ENCODE results near the gene BCL2L11.

Gene BCL2L11

GRCh38 chr2:111178296-111178695, 57.6 kb downstream of the BCL2L11 start:
- Histone ChIP-seq H3K9ac (ENCODE audit: low read length) (no peak overlapping the region), H3K27me3 (ENCODE audit: control insufficient read depth, insufficient read depth, low read length) (no peaks in the 10 kb centered on the region), H3K36me3 (ENCODE audit: control insufficient read depth, insufficient read depth, low read length) (no peaks in the 10 kb centered on the region), H3K9me3 (ENCODE audit: control insufficient read depth, low read length) (no peaks in the 10 kb centered on the region), H3K4me1 (ENCODE audit: control insufficient read depth, insufficient read depth, low read length) (peaks cover 23% of the 10 kb centered on the region), H3K4me3 (ENCODE audit: low read length) (no peak overlapping the region)

DNA sequence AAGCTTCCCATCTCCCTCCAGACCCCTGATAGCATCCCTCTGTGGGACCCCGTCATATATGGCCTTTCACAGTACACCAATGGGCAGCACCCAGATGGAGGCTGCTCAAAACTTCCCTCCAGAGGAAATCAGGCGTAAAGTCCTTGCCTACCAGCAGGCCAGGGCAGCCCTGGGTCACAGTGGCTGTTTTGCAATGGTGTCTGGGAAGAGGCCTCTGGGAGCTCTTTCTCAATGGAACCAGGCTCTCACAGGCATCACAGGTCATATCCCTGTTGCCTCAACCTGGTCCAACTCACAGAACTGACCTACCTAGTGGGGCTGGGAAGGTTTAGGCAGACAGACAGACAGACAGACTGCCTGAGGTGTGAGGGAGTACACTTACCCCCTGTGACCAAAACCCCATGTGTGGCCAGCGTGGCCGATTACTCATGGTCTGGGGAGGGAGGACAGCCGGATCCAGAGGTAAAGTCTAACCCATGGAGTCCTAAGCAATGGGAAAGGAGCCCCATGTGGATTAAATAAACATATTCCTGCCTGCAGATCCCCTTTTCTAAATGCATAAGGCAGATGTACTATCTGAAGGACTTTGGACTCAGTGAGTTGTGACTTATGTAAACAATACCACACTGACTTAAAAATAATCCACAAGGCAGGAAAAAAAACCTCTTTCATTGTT, 58.2 kb downstream of the BCL2L11 start:
- H3K27me3 ChIP-seq (ENCODE audit: control insufficient read depth, insufficient read depth, low read length), result no peaks in the 10 kb centered on the region
- no peaks in the 10 kb centered on the region for H3K9me3 ChIP-seq (ENCODE audit: control insufficient read depth, low read length)
- no peaks in the 10 kb centered on the region for H3K36me3 ChIP-seq (ENCODE audit: control insufficient read depth, insufficient read depth, low read length)
- H3K9ac ChIP-seq (ENCODE audit: low read length), result no peak overlapping the region
- H3K4me3 ChIP-seq (ENCODE audit: low read length), result no peak overlapping the region
- peaks cover 23% of the 10 kb centered on the region for H3K4me1 ChIP-seq (ENCODE audit: control insufficient read depth, insufficient read depth, low read length)

DNA sequence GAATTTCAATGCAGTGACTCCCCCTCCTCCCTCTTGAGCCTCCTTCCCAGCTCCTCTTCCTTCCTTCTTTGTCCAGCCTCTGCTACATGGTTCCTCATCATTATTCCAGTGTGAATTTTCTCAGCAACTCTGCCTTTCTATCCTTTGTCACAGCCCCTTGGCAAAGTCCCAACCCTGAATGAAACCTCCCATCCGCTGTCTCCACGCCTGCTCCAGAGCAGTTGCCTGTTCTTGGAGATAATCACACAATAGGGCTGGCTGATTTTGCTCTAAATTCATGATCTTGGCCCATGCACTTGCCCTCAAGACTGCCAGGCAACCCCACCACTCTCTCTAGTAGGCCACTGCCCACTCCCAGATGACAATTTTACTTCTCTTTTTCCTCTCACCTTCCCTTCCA, 61.4 kb downstream of the BCL2L11 start:
- no peaks in the 10 kb centered on the region for H3K27me3 ChIP-seq (ENCODE audit: control insufficient read depth, insufficient read depth, low read length)
- no peak overlapping the region for H3K4me3 ChIP-seq (ENCODE audit: low read length)
- no peaks in the 10 kb centered on the region for H3K36me3 ChIP-seq (ENCODE audit: control insufficient read depth, insufficient read depth, low read length)
- H3K9me3 ChIP-seq (ENCODE audit: control insufficient read depth, low read length), result no peaks in the 10 kb centered on the region
- peaks cover 38% of the 10 kb centered on the region for H3K4me1 ChIP-seq (ENCODE audit: control insufficient read depth, insufficient read depth, low read length)
- H3K9ac ChIP-seq (ENCODE audit: low read length), result no peak overlapping the region

DNA sequence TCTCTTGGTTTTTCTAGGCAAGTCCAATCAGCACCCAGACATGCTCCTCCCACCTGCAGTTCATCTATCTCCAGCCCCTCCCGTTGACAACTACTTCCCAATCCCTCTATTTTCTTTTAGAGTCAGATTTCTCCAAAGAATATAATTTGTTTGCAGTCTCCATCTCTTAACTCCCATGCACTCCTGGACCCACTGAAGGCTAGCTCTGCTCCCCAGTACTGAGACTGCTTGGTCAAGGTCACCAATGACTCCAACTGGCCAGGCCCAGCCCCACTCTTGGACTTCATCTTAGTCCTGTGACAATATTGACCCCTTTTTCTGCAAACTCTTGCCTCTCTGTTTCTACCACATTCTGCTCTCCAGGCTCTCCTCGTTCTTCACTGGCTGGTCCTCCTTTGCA, 62.0 kb downstream of the BCL2L11 start:
- Histone ChIP-seq H3K9ac (ENCODE audit: low read length) (no peak overlapping the region), H3K9me3 (ENCODE audit: control insufficient read depth, low read length) (no peaks in the 10 kb centered on the region), H3K4me1 (ENCODE audit: control insufficient read depth, insufficient read depth, low read length) (peaks cover 37% of the 10 kb centered on the region), H3K4me3 (ENCODE audit: low read length) (no peak overlapping the region), H3K27me3 (ENCODE audit: control insufficient read depth, insufficient read depth, low read length) (no peaks in the 10 kb centered on the region), H3K36me3 (ENCODE audit: control insufficient read depth, insufficient read depth, low read length) (no peaks in the 10 kb centered on the region)

DNA sequence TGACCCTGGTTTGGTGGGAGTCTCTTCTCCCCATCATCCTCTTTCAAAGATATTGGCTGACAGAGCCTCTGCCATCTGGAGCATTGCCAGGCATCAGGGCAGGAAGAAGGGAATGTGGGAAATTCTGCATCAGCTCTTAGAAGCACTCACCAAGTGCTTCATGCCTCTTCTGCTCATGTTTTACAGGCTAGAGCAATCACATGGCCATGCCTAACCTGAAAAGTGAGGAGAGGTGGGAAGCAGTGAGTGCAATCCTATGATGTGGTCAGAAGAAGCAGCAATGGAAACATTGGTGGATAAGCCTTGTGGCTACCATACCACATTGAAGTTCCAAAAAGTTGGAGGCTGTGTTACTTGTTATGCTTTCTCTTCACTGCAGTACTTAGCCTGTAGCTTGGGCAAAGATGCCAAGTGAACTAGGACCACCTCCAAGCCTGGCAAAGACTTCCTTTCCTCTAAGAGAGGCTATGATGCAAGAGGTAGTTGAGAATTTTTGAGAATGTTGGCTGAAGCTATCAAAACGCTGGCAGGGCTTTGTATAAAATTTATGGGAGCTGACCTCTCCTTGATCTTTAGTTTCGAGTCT, 64.1 kb downstream of the BCL2L11 start:
- Histone ChIP-seq H3K4me3 (ENCODE audit: low read length) (no peak overlapping the region), H3K9me3 (ENCODE audit: control insufficient read depth, low read length) (no peaks in the 10 kb centered on the region), H3K9ac (ENCODE audit: low read length) (no peak overlapping the region), H3K36me3 (ENCODE audit: control insufficient read depth, insufficient read depth, low read length) (no peaks in the 10 kb centered on the region), H3K27me3 (ENCODE audit: control insufficient read depth, insufficient read depth, low read length) (no peaks in the 10 kb centered on the region), H3K4me1 (ENCODE audit: control insufficient read depth, insufficient read depth, low read length) (peaks cover 17% of the 10 kb centered on the region)

DNA sequence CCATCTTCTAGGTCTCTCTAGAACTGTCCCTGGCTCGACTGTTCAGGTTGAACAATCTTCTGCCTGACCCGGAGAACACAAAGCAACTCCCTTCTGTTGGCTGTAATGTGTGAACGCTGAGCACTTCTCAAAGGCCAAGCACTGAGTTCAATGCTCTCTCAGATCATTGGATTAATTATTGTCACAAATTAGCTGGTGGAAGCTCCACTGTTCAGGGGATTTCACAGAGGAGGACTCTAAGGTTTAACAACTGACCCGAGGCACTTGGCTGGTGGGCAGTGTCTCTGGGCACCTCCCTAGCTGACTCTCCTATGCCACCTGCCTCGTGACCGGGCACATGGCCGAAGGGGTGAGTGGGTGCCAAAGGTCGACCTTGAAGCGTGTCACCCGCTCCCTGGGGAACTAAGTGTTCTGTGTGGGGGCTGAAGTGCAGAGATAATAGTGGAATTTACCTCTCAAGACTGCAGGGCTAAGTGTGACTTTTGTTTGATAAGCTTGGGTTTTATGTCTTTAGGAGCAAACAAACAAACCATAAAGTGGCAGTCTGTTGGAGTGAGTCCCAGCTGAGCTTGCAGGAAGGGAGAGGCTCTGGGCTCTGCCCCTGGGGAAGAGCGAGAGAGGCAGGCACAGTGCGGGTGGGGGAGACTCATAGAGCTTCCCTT, 64.8 kb downstream of the BCL2L11 start:
- Histone ChIP-seq H3K9me3 (ENCODE audit: control insufficient read depth, low read length) (no peaks in the 10 kb centered on the region), H3K4me1 (ENCODE audit: control insufficient read depth, insufficient read depth, low read length) (peaks cover 17% of the 10 kb centered on the region)

GRCh38 chr2:111186121-111186715, 65.5 kb downstream of the BCL2L11 start:
- Histone ChIP-seq H3K4me1 (ENCODE audit: control insufficient read depth, insufficient read depth, low read length) (peaks cover 17% of the 10 kb centered on the region), H3K9me3 (ENCODE audit: control insufficient read depth, low read length) (no peaks in the 10 kb centered on the region), H3K9ac (ENCODE audit: low read length) (no peak overlapping the region), H3K27me3 (ENCODE audit: control insufficient read depth, insufficient read depth, low read length) (no peaks in the 10 kb centered on the region), H3K36me3 (ENCODE audit: control insufficient read depth, insufficient read depth, low read length) (no peaks in the 10 kb centered on the region), H3K4me3 (ENCODE audit: low read length) (no peak overlapping the region)

More for the DNA sequence above, 64.8 kb downstream of the BCL2L11 start:
- H3K4me3 ChIP-seq (ENCODE audit: low read length), result no peak overlapping the region
- H3K36me3 ChIP-seq (ENCODE audit: control insufficient read depth, insufficient read depth, low read length), result no peaks in the 10 kb centered on the region
- H3K9ac ChIP-seq (ENCODE audit: low read length), result no peak overlapping the region
- no peaks in the 10 kb centered on the region for H3K27me3 ChIP-seq (ENCODE audit: control insufficient read depth, insufficient read depth, low read length)

DNA sequence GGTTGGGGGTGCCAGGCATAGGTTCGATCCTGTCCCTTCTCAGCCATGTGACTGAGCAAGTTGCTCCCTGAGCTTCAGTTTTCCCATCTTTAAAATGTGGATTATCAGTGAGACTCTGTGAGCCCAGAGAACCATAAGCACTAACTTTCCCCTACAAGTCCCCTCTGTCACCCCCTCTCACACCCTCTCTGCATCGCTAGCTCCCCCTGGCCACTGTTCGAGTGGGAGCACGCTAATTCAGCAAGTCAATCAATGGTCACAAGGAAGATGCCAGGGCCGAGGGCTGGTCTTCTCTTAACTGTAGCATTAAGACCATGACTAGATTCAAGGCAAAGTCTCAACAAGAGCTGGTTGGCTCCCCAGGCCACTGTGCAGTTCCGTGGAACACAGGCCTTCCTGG, 66.2 kb downstream of the BCL2L11 start:
- Histone ChIP-seq H3K27me3 (ENCODE audit: control insufficient read depth, insufficient read depth, low read length) (no peaks in the 10 kb centered on the region), H3K4me3 (ENCODE audit: low read length) (no peak overlapping the region), H3K9me3 (ENCODE audit: control insufficient read depth, low read length) (no peaks in the 10 kb centered on the region), H3K9ac (ENCODE audit: low read length) (no peak overlapping the region), H3K4me1 (ENCODE audit: control insufficient read depth, insufficient read depth, low read length) (peaks cover 17% of the 10 kb centered on the region), H3K36me3 (ENCODE audit: control insufficient read depth, insufficient read depth, low read length) (no peaks in the 10 kb centered on the region)

DNA sequence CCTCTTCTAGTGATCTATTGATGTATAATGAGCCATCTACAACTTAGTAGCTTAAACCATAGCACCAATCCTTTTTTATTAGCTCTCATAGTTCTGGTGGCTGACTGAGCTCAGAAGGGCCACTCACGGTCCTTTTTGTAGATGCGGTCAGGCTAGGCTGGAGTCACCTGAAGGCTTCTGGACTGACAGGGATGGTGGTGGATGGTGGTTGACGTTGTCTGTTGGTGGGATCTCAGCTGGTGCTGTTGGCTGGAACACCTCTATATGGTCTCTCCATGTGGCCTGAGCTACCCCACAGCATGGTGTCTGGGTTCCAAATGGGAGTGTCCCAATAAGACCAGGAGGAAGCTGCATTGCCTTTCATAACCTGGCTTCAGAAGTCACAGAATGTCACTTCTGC, 68.0 kb downstream of the BCL2L11 start:
- H3K4me3 ChIP-seq (ENCODE audit: low read length), result no peak overlapping the region
- no peak overlapping the region for H3K9ac ChIP-seq (ENCODE audit: low read length)
- peaks cover 17% of the 10 kb centered on the region for H3K4me1 ChIP-seq (ENCODE audit: control insufficient read depth, insufficient read depth, low read length)
- no peaks in the 10 kb centered on the region for H3K36me3 ChIP-seq (ENCODE audit: control insufficient read depth, insufficient read depth, low read length)
- no peaks in the 10 kb centered on the region for H3K27me3 ChIP-seq (ENCODE audit: control insufficient read depth, insufficient read depth, low read length)
- no peaks in the 10 kb centered on the region for H3K9me3 ChIP-seq (ENCODE audit: control insufficient read depth, low read length)

DNA sequence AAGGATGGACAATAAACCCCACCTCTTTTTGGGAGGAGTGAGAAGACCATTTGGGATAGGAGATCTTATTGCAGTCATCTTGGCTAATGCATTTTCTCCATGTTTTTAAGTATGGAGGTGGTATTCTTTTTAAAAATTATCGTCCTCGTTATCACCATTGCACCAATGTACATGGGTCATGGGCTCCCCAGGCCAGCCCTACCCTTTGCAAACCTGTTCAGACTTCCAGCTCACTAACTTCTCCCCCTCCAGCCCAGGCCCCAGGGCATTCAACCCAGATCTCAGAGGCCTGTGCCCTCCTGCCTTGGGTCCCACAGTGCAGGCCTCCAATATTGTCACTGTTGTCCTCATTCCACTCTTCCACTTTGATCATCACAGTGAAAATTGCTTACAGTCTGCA, 68.4 kb downstream of the BCL2L11 start:
- Histone ChIP-seq H3K27me3 (ENCODE audit: control insufficient read depth, insufficient read depth, low read length) (no peaks in the 10 kb centered on the region), H3K4me3 (ENCODE audit: low read length) (no peak overlapping the region), H3K9me3 (ENCODE audit: control insufficient read depth, low read length) (no peaks in the 10 kb centered on the region), H3K36me3 (ENCODE audit: control insufficient read depth, insufficient read depth, low read length) (no peaks in the 10 kb centered on the region), H3K4me1 (ENCODE audit: control insufficient read depth, insufficient read depth, low read length) (peaks cover 17% of the 10 kb centered on the region), H3K9ac (ENCODE audit: low read length) (no peak overlapping the region)

- H3K4me1 ChIP-seq (ENCODE audit: control insufficient read depth, insufficient read depth, low read length), result peaks cover 7% of the 10 kb centered on the region
- H3K27me3 ChIP-seq (ENCODE audit: control insufficient read depth, insufficient read depth, low read length), result no peaks in the 10 kb centered on the region
- no peaks in the 10 kb centered on the region for H3K9me3 ChIP-seq (ENCODE audit: control insufficient read depth, low read length)
- no peak overlapping the region for H3K4me3 ChIP-seq (ENCODE audit: low read length)
- no peak overlapping the region for H3K9ac ChIP-seq (ENCODE audit: low read length)
- H3K36me3 ChIP-seq (ENCODE audit: control insufficient read depth, insufficient read depth, low read length), result no peaks in the 10 kb centered on the region
Measured at GRCh38 chr2:111190816-111191540, 70.3 kb downstream of the BCL2L11 start.

GRCh38 chr2:111191877-111192276, 71.2 kb downstream of the BCL2L11 start:
- no peaks in the 10 kb centered on the region for H3K9me3 ChIP-seq (ENCODE audit: control insufficient read depth, low read length)
- no peaks in the 10 kb centered on the region for H3K27me3 ChIP-seq (ENCODE audit: control insufficient read depth, insufficient read depth, low read length)
- peaks cover 7% of the 10 kb centered on the region for H3K4me1 ChIP-seq (ENCODE audit: control insufficient read depth, insufficient read depth, low read length)
- no peak overlapping the region for H3K9ac ChIP-seq (ENCODE audit: low read length)
- no peak overlapping the region for H3K4me3 ChIP-seq (ENCODE audit: low read length)
- no peaks in the 10 kb centered on the region for H3K36me3 ChIP-seq (ENCODE audit: control insufficient read depth, insufficient read depth, low read length)

Data from mucosa of stomach (tissue), 1 donor.